HG02840 (cell line): ENCODE results near the gene NAA35.
A peak's percentile ranks its signal among the peaks of the same experiment; 100 is the strongest.
"Not testable (repeated sequence)": the region's sequence is repeated elsewhere in the genome, so short reads cannot be mapped to it uniquely, and the experiment has no call there.

Source experiments
- ATAC-seq: cut with Tn5 transposase; IDR thresholded peaks from one replicate; pipeline ENCODE4 v1.9.1; 2021; ENCODE audit warnings: mild to moderate bottlenecking, moderate library complexity, moderate number of reproducible peaks; ENCODE audit not compliant: unreplicated experiment, low FRiP score

Gene NAA35

DNA sequence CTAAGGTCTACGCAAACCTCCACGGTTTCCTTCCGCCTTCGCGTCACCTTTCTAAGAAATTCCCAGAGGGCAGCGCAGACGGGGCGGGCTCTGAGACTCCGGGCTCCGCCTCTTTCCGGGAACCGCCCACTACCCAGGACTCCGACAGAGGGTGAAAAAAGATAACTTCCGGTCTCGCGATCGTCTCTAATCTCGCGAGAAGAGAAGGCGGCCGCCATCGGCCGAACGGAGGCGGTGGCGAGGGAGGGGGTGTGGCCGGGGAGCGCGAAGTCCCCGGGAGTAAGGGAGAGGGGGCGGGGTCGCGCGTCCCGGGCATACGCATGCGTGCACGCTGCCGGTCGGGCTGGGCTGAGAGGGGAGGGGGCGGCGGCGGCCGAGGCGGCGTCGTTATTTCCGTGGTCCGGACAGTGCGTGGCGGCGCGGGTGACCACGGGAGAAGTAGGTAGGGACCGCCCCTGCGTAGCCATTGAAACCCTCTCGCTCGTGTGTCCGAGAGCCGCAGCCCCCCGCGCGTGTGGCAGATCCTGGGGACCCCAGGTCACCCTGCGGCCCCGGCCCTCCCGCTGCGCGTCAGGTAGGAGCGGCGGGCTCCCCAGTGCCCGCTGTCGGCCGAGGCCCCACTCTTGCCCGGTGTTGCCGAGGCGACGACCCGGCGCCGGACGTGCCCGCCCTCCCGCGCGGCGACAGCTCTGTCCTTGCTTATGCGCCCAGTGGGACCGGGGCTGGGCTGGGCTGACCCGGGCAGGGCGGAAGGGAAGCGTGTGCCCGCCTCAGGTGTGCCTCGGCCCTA lies at the start of gene NAA35:
NAA35 (plus strand) TSS at position 315 of the 790 bp plus-strand sequence. CDS start 1,014 bp downstream, outside the sequence.
- peak; percentile 95 for ATAC-seq

DNA sequence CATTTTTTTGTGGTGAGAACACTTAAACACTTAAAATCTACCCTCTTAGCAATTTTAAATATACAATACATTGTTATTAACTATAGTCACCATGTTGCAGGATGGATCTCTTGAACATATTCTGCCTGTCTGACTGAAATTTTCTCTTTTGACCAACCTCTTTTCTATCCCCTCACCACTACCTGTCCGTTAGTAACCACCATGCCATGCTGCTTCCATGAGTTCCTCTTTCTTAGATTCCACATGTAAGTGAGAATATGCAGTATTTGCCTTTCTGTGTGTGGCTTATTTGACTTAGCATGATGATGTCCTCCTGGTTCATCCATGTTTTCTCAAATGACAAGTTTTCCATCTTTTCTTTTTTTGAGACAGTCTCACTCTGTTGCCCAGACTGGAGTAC lies 48.5 kb upstream of the NAA35 start:
- ATAC-seq, result no peak

DNA sequence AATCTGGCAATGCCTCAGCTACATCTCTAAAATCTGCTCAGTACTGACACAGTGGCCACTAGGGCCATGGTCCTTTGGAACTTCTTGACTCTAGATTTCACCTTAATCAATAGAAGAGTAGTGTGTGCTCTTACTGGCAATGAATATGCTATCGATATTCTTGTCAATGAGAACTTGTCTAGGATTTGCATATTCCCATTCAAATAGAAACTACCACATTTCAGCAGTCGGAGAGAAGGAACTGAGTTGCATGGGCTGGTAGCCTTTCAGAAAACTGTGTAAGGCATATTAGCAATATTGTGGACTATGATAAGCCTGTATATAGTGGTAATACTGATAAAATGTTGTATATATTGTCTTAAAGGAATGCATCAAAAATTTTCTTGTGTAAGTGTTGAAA lies 45.3 kb upstream of the NAA35 start:
- ATAC-seq, result no peak

DNA sequence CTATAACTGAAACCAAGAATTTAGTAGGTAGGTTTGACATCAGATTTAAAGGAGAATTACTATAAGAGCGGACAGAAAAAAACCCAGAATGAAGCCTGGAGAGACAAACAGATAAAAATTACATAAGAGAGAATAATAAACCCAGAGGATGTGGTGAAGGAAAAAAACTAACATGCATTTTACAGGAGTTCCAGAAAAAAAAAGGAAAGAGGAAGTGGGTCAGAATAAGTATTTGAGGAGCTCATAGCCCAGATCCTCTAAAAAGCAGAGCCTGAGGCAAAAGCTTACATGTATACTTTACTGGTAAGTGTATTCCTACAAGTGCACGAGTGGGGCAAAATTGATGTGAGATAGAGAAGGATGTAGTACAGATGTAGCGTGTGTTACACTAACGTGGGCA lies 43.1 kb upstream of the NAA35 start:
- ATAC-seq, result no peak

DNA sequence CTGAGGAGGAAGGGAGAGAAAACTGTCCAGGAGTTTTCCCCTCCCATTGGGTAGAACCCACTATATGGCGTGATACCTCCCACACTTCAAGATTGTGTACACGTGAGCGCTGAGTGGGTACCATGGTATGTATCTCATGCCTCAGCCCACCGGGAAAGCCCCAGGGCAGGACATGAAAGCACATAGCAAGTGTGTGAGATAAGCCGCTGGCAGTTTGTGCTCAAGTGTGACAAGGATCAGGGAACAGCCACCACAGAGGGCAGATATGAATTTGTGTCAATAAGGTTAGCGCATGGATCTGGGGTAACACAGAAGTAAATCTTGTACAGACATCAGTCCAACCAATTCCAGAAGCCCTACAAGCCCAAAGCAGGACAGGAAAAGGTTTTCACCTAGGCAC lies 42.6 kb upstream of the NAA35 start:
- no peak for ATAC-seq

DNA sequence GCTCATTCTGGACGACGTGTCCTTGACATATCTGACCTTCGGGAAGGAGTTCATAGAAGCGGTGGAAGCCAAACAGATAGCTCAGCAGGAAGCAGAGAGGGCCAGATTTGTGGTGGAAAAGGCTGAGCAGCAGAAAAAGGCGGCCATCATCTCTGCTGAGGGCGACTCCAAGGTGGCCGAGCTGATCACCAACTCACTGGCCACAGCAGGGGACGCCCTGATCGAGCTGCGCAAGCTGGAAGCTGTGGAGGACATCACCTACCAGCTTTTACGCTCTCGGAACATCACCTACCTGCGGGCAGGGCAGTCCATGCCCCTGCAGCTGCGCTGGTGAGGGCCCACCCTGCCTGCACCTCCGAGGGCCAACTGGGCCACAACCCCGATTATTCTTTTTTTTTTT lies 41.6 kb upstream of the NAA35 start:
- ATAC-seq, result no peak

DNA sequence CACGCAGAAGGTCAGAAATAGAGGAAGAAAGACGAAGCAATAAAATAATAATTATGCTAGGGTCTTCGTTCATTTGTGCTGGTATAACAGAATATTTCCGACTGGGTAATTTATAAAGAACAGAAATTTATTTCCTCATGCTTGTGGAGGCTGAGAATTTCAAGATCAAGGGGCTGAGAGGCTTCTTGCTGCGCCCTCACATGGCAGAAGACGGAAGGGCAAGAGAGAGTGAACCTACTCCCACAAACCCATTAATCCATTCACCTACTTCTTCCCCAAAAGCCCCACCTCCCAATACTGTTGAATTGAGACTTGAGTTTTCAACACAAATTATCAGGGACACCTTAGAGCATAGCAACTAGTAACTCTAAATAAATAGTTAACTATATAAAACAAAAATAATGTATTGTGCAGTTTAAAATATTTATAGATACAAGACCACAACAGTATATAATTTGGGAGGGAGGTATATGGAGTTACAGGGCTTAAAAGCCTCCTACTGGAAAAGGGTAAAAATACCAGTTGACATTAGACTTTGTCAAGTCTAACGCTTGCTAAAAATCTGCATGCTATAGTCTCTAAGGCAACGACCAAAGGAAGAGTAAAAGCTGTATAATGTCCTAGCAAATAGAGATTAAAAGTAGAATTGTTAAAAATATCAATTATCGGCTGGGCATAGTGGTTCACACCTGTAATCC lies 40.3 kb upstream of the NAA35 start:
- ATAC-seq, result no peak

DNA sequence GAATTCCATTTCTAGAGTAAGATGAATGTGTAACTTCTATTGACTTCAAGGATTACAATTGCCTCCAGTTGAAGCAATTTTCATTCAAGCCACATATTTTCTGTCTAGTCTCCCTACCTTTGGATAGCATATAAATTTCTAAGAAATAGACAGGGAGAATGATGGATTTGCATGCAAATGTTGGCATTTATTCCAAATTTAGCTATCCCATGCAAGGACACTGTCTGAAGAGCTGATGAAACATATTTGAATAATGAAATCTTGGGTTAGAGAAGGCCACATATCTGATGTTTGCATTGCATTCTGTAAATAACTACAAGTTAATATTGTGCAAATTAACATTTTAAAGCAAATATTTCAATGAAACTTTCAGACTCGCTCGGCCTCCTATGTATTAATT lies 36.0 kb upstream of the NAA35 start:
- ATAC-seq, result no peak

DNA sequence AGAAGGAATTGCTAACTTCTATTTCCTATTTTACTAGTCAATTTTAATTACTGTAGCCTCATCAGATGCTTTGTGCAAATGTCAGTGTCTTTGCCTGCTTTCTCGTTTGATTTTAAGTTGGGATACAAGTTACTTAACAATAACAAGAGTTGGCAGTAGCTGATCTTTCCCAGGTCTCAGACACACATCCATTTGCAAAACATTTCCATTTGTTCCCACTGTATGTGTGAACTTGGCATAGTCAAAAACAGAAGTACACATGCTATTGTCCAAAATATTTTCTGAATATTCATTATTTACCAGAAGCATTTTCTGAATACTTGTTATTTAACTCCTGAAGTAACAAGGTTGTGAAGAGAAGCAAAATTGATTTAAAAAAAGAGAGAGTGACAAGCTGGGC lies 35.0 kb upstream of the NAA35 start:
- no peak for ATAC-seq

DNA sequence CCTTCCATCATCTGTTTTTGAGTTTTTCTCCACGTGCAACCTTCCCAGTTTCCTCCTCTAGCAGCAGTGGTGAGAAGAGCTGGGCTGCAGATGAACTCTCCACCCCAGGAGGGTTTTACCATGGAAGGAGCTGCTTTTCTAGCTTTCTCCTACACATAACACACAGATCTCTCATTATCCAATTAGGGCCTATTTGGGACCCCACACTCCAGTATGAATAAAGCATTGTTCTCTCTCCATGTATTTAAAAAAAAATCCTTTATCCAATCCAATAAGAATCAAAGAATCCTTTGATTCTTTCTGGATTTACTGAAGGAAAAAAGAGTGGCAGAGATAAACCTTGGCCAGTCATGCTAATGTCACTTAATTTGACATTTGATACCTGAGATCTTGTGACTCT lies 31.6 kb upstream of the NAA35 start:
- no peak for ATAC-seq

DNA sequence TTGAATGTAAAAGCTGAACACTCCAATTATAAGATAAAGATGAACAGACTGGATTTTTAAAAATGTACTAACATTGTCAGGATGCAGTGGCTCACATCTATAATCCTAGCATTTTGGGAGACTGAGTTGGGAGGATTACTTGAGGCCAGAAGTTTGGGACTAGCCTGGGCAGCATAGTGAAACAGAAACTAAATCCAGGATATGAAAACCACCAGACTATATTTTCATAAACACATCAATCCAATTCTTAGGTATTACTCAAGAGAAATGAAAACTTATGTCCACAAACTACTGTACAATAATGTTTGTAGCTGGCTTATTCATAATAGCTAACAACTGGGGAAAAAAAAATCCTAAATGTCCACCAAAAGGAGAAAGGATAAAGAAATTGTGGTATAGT lies 26.8 kb upstream of the NAA35 start:
- ATAC-seq, result no peak

DNA sequence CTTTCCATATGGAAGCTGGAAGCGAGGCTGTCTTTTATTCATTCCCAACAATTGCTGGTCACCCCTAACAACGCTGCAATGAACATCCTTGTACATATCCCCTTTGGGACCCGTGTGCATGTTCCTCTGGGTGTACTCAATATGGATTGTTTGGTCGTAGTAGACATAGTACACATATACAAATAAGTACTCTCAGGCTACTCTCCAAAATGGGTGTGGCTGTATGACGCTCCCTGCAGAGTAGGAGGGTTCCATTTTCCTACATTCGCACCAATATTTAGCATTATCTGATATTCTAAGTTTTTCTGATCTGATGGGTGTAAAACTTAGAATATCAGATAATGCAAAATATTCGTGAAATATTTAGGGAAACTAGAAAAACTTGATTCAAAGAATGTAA lies 23.2 kb upstream of the NAA35 start:
- ATAC-seq, result no peak

DNA sequence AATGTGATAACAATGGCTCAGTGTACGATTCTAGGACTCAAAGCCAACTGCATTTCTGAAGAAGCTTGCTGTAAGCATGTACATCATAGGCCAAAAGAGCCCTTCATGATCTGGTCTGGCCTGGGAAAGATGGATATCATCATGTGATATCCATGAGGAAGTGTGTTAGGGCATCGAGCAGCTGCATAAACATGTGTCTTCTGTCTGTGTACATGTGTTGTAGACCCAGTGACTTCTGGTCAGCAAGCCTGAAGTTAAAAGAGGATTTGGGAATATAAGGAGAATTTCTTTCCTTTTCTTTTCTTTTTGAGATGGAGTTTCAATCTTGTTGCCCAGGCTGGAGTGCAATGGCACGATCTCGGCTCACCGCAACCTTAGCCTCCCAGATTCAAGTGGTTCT lies 15.5 kb upstream of the NAA35 start:
- no peak for ATAC-seq

DNA sequence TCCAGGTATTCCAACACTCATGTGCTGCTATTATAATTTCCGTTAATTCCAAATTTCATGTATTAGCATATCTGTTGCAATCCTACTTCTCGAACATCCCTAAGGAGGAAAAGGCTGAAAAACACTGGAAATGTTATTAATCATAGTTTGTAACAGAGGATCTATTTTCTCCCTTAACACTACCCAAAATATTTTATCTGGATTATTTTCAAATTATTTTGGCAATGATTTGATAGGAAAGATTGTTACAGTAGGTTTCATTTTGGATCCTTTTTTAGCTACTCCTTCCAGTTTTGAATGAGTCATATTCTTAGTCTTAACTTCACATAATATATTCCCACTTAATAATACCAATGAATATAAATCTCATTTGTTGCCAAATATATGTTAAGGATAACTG lies 13.9 kb upstream of the NAA35 start:
- ATAC-seq, result no peak

DNA sequence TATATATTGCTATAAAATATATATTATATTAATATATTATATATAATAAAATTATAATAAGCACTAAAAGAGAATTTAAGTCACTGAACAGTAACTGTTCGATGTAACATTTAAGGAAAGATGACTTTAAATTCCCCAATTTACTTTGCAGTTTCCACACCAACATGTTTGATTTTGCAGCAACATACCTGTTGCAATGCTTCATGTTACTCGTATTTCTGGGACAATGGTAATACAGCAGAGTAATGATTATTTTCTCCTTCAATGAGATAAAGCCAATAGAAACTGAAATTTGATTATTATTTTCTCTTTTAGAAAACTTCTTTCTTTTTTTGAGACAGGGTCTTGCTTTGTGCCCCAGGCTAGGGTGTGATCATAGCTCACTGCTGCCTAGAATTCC lies 9.5 kb upstream of the NAA35 start:
- ATAC-seq, result no peak

DNA sequence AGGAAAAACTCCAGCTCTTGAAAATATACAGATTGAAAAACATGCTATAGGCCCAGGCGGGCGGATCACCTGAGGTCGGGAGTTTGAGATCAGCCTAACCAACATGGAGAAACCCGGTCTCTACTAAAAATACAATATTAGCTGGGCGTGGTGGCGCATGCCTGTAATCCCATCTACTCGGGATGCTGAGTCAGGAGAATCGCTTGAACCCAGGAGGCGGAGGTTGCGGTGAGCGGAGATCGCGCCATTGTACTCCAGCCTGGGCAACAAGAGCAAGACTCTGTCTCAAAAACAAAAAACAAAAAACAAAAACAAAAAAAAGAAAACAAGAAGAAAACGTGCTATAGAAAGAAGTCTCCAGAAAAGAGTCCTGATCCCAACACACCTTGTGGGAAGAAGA lies 5.0 kb upstream of the NAA35 start:
- ATAC-seq, result not testable (repeated sequence)

DNA sequence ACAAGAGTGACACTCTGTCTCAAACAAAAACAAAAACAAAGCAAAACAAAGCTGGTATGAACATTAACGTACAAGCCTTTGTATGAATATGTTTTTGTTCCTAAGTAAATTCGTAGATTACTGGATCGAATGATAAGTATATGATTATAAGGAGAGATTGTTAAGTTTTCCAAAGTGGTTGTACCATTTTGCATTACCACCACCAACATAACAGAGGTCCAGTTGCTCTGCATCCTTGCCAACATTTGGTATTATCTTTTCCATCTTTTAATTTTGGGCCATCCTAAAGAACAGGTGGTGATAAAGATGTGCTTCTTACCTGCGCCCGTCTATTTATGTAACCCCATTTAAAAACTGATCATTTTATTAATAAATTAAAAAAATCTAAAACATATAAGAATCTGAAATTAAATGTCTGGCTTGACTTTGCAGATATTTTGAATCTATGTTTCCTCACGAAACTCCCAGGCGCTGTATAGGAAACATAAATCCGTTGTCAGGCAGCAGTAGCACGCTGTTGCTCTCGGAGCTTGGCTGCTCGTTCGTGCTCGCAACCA lies 593 bp upstream of the NAA35 start:
- ATAC-seq, result no peak

DNA sequence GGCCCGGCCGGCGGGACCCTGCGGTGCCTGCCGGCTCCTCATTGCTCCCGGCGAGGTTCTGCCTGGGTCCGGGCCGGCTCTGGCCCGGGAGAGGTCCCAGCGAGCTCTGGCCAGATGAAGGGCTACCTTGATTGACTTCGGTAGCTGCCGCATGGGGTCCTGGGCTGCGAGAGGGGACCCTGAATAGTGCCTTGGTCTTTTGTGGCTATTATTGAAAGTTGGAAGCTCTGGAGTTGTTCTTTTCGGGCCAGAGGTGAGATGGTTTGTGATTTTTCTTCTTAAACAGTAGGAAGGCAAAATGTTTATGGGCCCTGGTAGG lies 635 bp downstream of the NAA35 start:
- no peak for ATAC-seq

DNA sequence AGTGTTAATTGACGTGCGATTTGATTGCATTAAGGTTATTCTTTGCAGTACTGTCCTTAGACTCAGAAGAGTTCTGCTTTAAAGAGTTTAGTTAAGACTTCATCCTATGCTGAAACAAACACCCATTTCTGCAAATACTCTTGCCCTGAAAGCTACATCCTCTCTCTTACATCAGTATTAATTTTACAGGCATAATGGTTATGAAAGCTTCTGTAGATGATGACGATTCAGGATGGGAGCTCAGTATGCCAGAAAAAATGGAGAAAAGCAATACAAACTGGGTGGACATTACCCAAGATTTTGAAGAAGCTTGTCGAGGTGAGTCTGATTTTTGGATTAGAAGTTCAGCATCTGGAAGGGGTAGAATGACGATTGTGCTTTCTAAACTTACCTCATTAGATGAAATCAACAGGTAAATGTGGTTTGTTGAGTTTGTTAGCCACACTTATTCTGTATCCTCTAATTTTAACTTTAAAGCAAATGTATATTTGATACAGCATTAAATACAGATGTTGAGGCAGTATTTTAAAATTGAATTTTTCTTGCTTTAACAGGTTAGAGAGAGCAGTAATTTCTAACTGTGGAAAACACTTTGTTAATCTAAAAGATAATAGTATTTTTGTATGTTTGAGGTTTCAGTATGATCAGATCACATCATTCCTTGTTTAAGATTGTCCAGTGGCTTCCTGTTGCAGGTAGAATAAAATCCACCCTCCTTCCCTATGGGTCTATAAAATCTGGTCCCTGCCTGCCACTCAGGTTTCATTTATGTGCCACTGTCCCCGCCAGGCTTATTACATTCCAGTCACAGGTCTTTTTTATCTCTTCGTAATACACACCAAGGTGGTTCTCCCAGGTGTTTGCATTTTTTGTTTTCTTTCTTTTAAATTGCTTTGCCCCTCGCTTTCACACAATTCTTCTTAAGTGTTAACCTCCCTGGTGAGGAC lies 1.3 kb downstream of the NAA35 start:
- no peak for ATAC-seq

DNA sequence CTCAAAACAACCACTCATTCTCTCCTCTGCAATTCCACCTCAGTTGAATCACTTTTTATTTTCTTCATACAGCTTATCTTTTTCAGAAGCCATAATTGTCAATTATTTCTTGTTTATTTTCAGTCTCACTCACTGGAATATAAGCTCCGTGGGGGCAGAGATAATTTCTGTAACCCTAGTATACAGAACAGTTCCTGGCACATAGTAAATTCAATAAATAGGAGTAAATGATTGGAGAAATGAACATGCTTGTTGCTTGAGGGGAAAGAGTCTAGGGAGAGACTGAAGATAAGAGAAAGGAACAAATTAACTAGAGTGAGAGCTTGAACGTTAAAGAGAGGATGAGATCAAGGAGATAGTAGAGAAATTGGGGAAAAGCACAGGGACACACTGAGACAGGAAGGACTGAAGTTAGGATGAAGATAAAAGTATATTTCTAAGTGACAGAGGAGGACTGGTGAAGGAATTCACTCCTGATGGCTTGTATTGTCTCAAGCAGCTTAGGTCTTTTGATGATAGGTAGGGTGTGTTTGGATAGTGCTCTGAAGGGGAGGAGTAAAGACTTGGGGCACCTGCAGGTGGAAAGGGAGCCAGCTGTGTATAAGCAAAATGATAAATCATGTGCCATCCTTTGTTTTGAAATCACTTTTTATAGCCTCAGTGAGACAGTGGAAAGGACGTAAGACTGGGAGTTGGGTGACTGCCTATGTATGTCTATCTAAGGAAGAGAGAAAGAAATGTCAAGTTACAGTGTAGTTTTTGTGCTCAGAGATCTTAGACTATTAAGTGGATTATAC lies 2.2 kb downstream of the NAA35 start:
- ATAC-seq, result no peak
